Activated CD4-positive, alpha-beta memory T cell treated with anti-CD3 and anti-CD28 coated beads, Interleukin-2, amount 10 ng/mL, durations not matched to agents 7 days and 5 days (primary cell): Measurements from ENCODE around the gene RPS14. TPM values are rescaled to one million over a fixed set of nuclear protein-coding genes. Genes with fewer than 3 reads are reported as not detected.
"Not testable (repeated sequence)": the region's sequence is repeated elsewhere in the genome, so short reads cannot be mapped to it uniquely, and the experiment has no call there.

ENCODE experiments used
- CTCF ChIA-PET: fragments of 350-600 bp; sonication (Branson Sonifier 250); formaldehyde crosslinking; loops from one replicate; lab custom pipeline; 2021; ENCODE audit warnings: antibody characterized with exemption, inconsistent platforms; lab: Charles Lee
- POLR2A ChIA-PET: fragments of 350-600 bp; sonication (Branson Sonifier 250); formaldehyde crosslinking; loops from one replicate; lab custom pipeline; 2021; ENCODE audit warnings: antibody characterized with exemption; lab: Charles Lee
- DNase-seq: peaks from one replicate; pipeline ENCODE4 v3.0.0-alpha.2; 2020
- H3K27ac Mint-ChIP-seq: one replicate; pipeline ENCODE4 v1.8.0; 2021; ENCODE audit warnings: mild to moderate bottlenecking, mixed read lengths
- H3K27me3 Mint-ChIP-seq: one replicate; pipeline ENCODE4 v1.8.0; 2021; ENCODE audit warnings: mixed read lengths
- H3K36me3 Mint-ChIP-seq: one replicate; pipeline ENCODE4 v1.8.0; 2021; ENCODE audit warnings: low read depth, mixed read lengths
- H3K4me1 Mint-ChIP-seq: one replicate; pipeline ENCODE4 v1.8.0; 2021; ENCODE audit warnings: mixed read lengths
- H3K4me3 Mint-ChIP-seq: one replicate; pipeline ENCODE4 v1.8.0; 2021; ENCODE audit warnings: mild to moderate bottlenecking, mixed read lengths
- H3K9me3 Mint-ChIP-seq: one replicate; pipeline ENCODE4 v1.8.0; 2021; ENCODE audit warnings: mixed read lengths
- total RNA-seq, 2 experiments: library from RNA; stranded (reverse); gene quantifications; one replicate each; pipeline ENCODE4 v1.2.3, GENCODE V29; 2021

Gene RPS14
- total RNA-seq, 2 experiments from 2014 or later, result 2,316 to 2,367 TPM

- Mint-ChIP-seq H3K27me3 (peaks cover 19% of the 10 kb centered on the region), H3K27ac (no peak overlapping the region), H3K9me3 (no peaks in the 10 kb centered on the region), H3K36me3 (no peaks in the 10 kb centered on the region), H3K4me1 (peaks cover 8% of the 10 kb centered on the region), H3K4me3 (no peak overlapping the region)
- ChIA-PET CTCF (interaction anchor here (1.2 kb wide), 1 partner anchor 30 kb away, joined by 3 read pairs; no protein-coding TSS in a partner anchor), POLR2A (interaction anchor here (1.6 kb wide), 1 partner anchor 39 kb away, joined by 3 read pairs; the partner anchor contains the start of gene RPS14)
- DNase-seq, result no peak
Observed at GRCh38 chr5:150488519-150489359, 39.2 kb upstream of the RPS14 start.

- CTCF ChIA-PET, result interaction anchor here (0.7 kb wide), 2 partner anchors 52 to 167 kb away, joined by 4 to 5 read pairs; no protein-coding TSS in a partner anchor
- H3K4me3 Mint-ChIP-seq, result peak overlapping the region; percentile 33
- no peaks in the 10 kb centered on the region for H3K9me3 Mint-ChIP-seq
- peaks cover 8% of the 10 kb centered on the region for H3K4me1 Mint-ChIP-seq
- POLR2A ChIA-PET, result interaction anchor here (0.6 kb wide), 1 partner anchor 37 kb away, joined by 3 read pairs; no protein-coding TSS in a partner anchor
- peaks cover 22% of the 10 kb centered on the region for H3K27me3 Mint-ChIP-seq
- no peaks in the 10 kb centered on the region for H3K36me3 Mint-ChIP-seq
- no peak for DNase-seq
- no peak overlapping the region for H3K27ac Mint-ChIP-seq
Observed at GRCh38 chr5:150487199-150488061, 37.9 kb upstream of the RPS14 start.

GRCh38 chr5:150486402-150487198 lies 37.1 kb upstream of the RPS14 start:
- Mint-ChIP-seq H3K27ac (no peak overlapping the region), H3K4me1 (peaks cover 8% of the 10 kb centered on the region), H3K27me3 (peaks cover 24% of the 10 kb centered on the region), H3K36me3 (no peaks in the 10 kb centered on the region), H3K9me3 (no peaks in the 10 kb centered on the region), H3K4me3 (peak overlapping the region; percentile 33)
- ChIA-PET CTCF (interaction anchor here (0.7 kb wide), 1 partner anchor 168 kb away, joined by 5 read pairs; no protein-coding TSS in a partner anchor), POLR2A (interaction anchor here (0.6 kb wide), 2 partner anchors 36 to 175 kb away, joined by 3 read pairs; partner anchors contain the start of gene MYOZ3)
- peak; percentile 17 for DNase-seq

GRCh38 chr5:150485693-150486401 lies 36.3 kb upstream of the RPS14 start:
- DNase-seq, result peak; percentile 18
- H3K36me3 Mint-ChIP-seq, result no peaks in the 10 kb centered on the region
- CTCF ChIA-PET, result no interaction called here
- H3K4me1 Mint-ChIP-seq, result peaks cover 8% of the 10 kb centered on the region
- POLR2A ChIA-PET, result no interaction called here
- no peak overlapping the region for H3K4me3 Mint-ChIP-seq
- no peak overlapping the region for H3K27ac Mint-ChIP-seq
- H3K27me3 Mint-ChIP-seq, result peaks cover 24% of the 10 kb centered on the region
- no peaks in the 10 kb centered on the region for H3K9me3 Mint-ChIP-seq

- CTCF ChIA-PET, result no interaction called here
- no peaks in the 10 kb centered on the region for H3K36me3 Mint-ChIP-seq
- H3K27me3 Mint-ChIP-seq, result peaks cover 24% of the 10 kb centered on the region
- DNase-seq, result no peak
- POLR2A ChIA-PET, result interaction anchor here (1.2 kb wide), 1 partner anchor 35 kb away, joined by 4 read pairs; no protein-coding TSS in a partner anchor
- H3K4me3 Mint-ChIP-seq, result peak overlapping the region; percentile 52
- H3K9me3 Mint-ChIP-seq, result no peaks in the 10 kb centered on the region
- H3K27ac Mint-ChIP-seq, result no peak overlapping the region
- peaks cover 8% of the 10 kb centered on the region for H3K4me1 Mint-ChIP-seq
Observed at GRCh38 chr5:150484964-150485692, 35.6 kb upstream of the RPS14 start.

GRCh38 chr5:150481972-150482406 lies 32.5 kb upstream of the RPS14 start:
- peaks cover 16% of the 10 kb centered on the region for H3K27me3 Mint-ChIP-seq
- no peak overlapping the region for H3K4me3 Mint-ChIP-seq
- H3K36me3 Mint-ChIP-seq, result no peaks in the 10 kb centered on the region
- POLR2A ChIA-PET, result interaction anchor here (1.1 kb wide), 1 partner anchor 19 kb away, joined by 3 read pairs; no protein-coding TSS in a partner anchor
- peaks cover 4% of the 10 kb centered on the region for H3K4me1 Mint-ChIP-seq
- no peaks in the 10 kb centered on the region for H3K9me3 Mint-ChIP-seq
- no peak for DNase-seq
- CTCF ChIA-PET, result no interaction called here
- no peak overlapping the region for H3K27ac Mint-ChIP-seq

- DNase-seq, result no peak
- POLR2A ChIA-PET, result interaction anchor here (1.1 kb wide), 1 partner anchor 20 kb away, joined by 3 read pairs; no protein-coding TSS in a partner anchor
- H3K27ac Mint-ChIP-seq, result no peak overlapping the region
- CTCF ChIA-PET, result no interaction called here
- H3K27me3 Mint-ChIP-seq, result peaks cover 15% of the 10 kb centered on the region
- H3K9me3 Mint-ChIP-seq, result no peaks in the 10 kb centered on the region
- H3K36me3 Mint-ChIP-seq, result no peaks in the 10 kb centered on the region
- no peak overlapping the region for H3K4me3 Mint-ChIP-seq
- peaks cover 3% of the 10 kb centered on the region for H3K4me1 Mint-ChIP-seq
Observed at GRCh38 chr5:150481708-150481965, 32.1 kb upstream of the RPS14 start.

- CTCF ChIA-PET, result no interaction called here
- DNase-seq, result no peak
- H3K27me3 Mint-ChIP-seq, result peaks cover 8% of the 10 kb centered on the region
- POLR2A ChIA-PET, result no interaction called here
- no peaks in the 10 kb centered on the region for H3K9me3 Mint-ChIP-seq
- H3K4me3 Mint-ChIP-seq, result no peak overlapping the region
- H3K27ac Mint-ChIP-seq, result no peak overlapping the region
- no peaks in the 10 kb centered on the region for H3K36me3 Mint-ChIP-seq
- H3K4me1 Mint-ChIP-seq, result peaks cover 1% of the 10 kb centered on the region
Observed at GRCh38 chr5:150479416-150479815, 29.9 kb upstream of the RPS14 start.

GRCh38 chr5:150476568-150476967 lies 27.0 kb upstream of the RPS14 start:
- H3K27ac Mint-ChIP-seq, H3K4me1 Mint-ChIP-seq, H3K9me3 Mint-ChIP-seq, H3K4me3 Mint-ChIP-seq, H3K36me3 Mint-ChIP-seq, CTCF ChIA-PET, DNase-seq, POLR2A ChIA-PET, H3K27me3 Mint-ChIP-seq: not testable (repeated sequence)

GRCh38 chr5:150473673-150474358 lies 24.3 kb upstream of the RPS14 start:
- CTCF ChIA-PET, result interaction anchor here (0.6 kb wide), 1 partner anchor 484 kb away, joined by 3 read pairs; no protein-coding TSS in a partner anchor
- peaks cover 1% of the 10 kb centered on the region for H3K4me1 Mint-ChIP-seq
- H3K36me3 Mint-ChIP-seq, result no peaks in the 10 kb centered on the region
- no peak for DNase-seq
- H3K9me3 Mint-ChIP-seq, result no peaks in the 10 kb centered on the region
- H3K4me3 Mint-ChIP-seq, result no peak overlapping the region
- H3K27ac Mint-ChIP-seq, result no peak overlapping the region
- POLR2A ChIA-PET, result interaction anchor here (0.8 kb wide), 1 partner anchor 19 kb away, joined by 3 read pairs; no protein-coding TSS in a partner anchor
- no peaks in the 10 kb centered on the region for H3K27me3 Mint-ChIP-seq
